HG02840 (cell line): Measurements from ENCODE around the gene CSF3.

Experiments
- ATAC-seq: cut with Tn5 transposase; IDR thresholded peaks from one replicate; pipeline ENCODE4 v1.9.1; 2021; ENCODE audit warnings: mild to moderate bottlenecking, moderate library complexity, moderate number of reproducible peaks; ENCODE audit not compliant: unreplicated experiment, low FRiP score

CSF3 gene

GRCh38 chr17:40022961-40023541 lies 7.8 kb downstream of the CSF3 start:
- ATAC-seq, result no peak

- no peak for ATAC-seq
Observed at GRCh38 chr17:40023590-40024292, 8.5 kb downstream of the CSF3 start.

- no peak for ATAC-seq
Observed at GRCh38 chr17:40024901-40025300, 9.7 kb downstream of the CSF3 start.

- ATAC-seq, result no peak
Observed at GRCh38 chr17:40025559-40025958, 10.3 kb downstream of the CSF3 start.

GRCh38 chr17:40025991-40026815 lies 11.0 kb downstream of the CSF3 start:
- no peak for ATAC-seq

GRCh38 chr17:40026816-40027613 lies 11.8 kb downstream of the CSF3 start:
- ATAC-seq, result no peak

- ATAC-seq, result no peak
Observed at GRCh38 chr17:40027614-40028012, 12.4 kb downstream of the CSF3 start.

- no peak for ATAC-seq
Observed at GRCh38 chr17:40028595-40028994, 13.4 kb downstream of the CSF3 start.

GRCh38 chr17:40031706-40032105 lies 16.5 kb downstream of the CSF3 start:
- no peak for ATAC-seq

GRCh38 chr17:40032322-40033320 lies 17.4 kb downstream of the CSF3 start:
- no peak for ATAC-seq

GRCh38 chr17:40033339-40033738 lies 18.1 kb downstream of the CSF3 start:
- ATAC-seq, result no peak

- ATAC-seq, result no peak
Observed at GRCh38 chr17:40034426-40035161, 19.4 kb downstream of the CSF3 start.

GRCh38 chr17:40035162-40035559 lies 19.9 kb downstream of the CSF3 start:
- ATAC-seq, result no peak

- no peak for ATAC-seq
Observed at GRCh38 chr17:40038882-40039513, 23.8 kb downstream of the CSF3 start.

- no peak for ATAC-seq
Observed at GRCh38 chr17:40041196-40041595, 26.0 kb downstream of the CSF3 start.

- ATAC-seq, result no peak
Observed at GRCh38 chr17:40056379-40057015, 41.3 kb downstream of the CSF3 start.

GRCh38 chr17:40058186-40058784 lies 43.0 kb downstream of the CSF3 start:
- ATAC-seq, result no peak

- ATAC-seq, result no peak
Observed at GRCh38 chr17:40058865-40059264, 43.6 kb downstream of the CSF3 start.
